Stimulated activated CD8-positive, alpha-beta memory T cell treated with anti-CD3 and anti-CD28 coated beads, Interleukin-12 subunit alpha, Interleukin-12 subunit beta, amount 100 ng/mL, for 4 hours (primary cell): ENCODE results near the gene NSD1.
"Not testable (repeated sequence)": the region's sequence is repeated elsewhere in the genome, so short reads cannot be mapped to it uniquely, and the experiment has no call there.

Source experiments
- DNase-seq: peaks from one replicate; pipeline ENCODE4 v3.0.0-alpha.2; 2020; ENCODE audit warnings: low read depth

Gene NSD1

GRCh38 chr5:177126771-177127170 is 6.8 kb upstream of the NSD1 start:
- no peak for DNase-seq

- DNase-seq: no peak
Observed at GRCh38 chr5:177128551-177128981, 5.0 kb upstream of the NSD1 start.

GRCh38 chr5:177130211-177131018 is 3.2 kb upstream of the NSD1 start:
- DNase-seq: no peak

GRCh38 chr5:177131019-177131320 is 2.6 kb upstream of the NSD1 start:
- DNase-seq: no peak

- no peak for DNase-seq
Observed at GRCh38 chr5:177131352-177132135, 2.0 kb upstream of the NSD1 start.

- DNase-seq: peak; percentile 33
Observed at GRCh38 chr5:177132136-177133095, 1.2 kb upstream of the NSD1 start.

GRCh38 chr5:177133853-177134696 is 502 bp downstream of the NSD1 start:
- peak; percentile 33 for DNase-seq

GRCh38 chr5:177134697-177135225 is 1.2 kb downstream of the NSD1 start:
- no peak for DNase-seq

GRCh38 chr5:177140312-177140711 is 6.7 kb downstream of the NSD1 start:
- DNase-seq: no peak

- no peak for DNase-seq
Observed at GRCh38 chr5:177141496-177141895, 7.9 kb downstream of the NSD1 start.

- no peak for DNase-seq
Observed at GRCh38 chr5:177142098-177142611, 8.6 kb downstream of the NSD1 start.

GRCh38 chr5:177142778-177143177 is 9.2 kb downstream of the NSD1 start:
- no peak for DNase-seq

- no peak for DNase-seq
Observed at GRCh38 chr5:177146891-177147638, 13.5 kb downstream of the NSD1 start.

- DNase-seq: not testable (repeated sequence)
Observed at GRCh38 chr5:177150061-177150460, 16.5 kb downstream of the NSD1 start.

GRCh38 chr5:177154003-177154643 is 20.6 kb downstream of the NSD1 start:
- no peak for DNase-seq

- no peak for DNase-seq
Observed at GRCh38 chr5:177162379-177162778, 28.8 kb downstream of the NSD1 start.

GRCh38 chr5:177163500-177163899 is 29.9 kb downstream of the NSD1 start:
- DNase-seq: no peak

GRCh38 chr5:177169271-177169670 is 35.7 kb downstream of the NSD1 start:
- no peak for DNase-seq

- DNase-seq: no peak
Observed at GRCh38 chr5:177171961-177172360, 38.4 kb downstream of the NSD1 start.

GRCh38 chr5:177175336-177175735 is 41.8 kb downstream of the NSD1 start:
- no peak for DNase-seq
